G401.6 (cell line): Measurements from ENCODE around the gene HPCAL1.
"Not testable (repeated sequence)": the region's sequence is repeated elsewhere in the genome, so short reads cannot be mapped to it uniquely, and the experiment has no call there.

Source experiments
- FAIRE-seq: peaks from 2 replicates; lab custom pipeline; 2012; peaks lifted over from hg19 to GRCh38; lab: Jason Lieb, UNC

The HPCAL1 gene

DNA sequence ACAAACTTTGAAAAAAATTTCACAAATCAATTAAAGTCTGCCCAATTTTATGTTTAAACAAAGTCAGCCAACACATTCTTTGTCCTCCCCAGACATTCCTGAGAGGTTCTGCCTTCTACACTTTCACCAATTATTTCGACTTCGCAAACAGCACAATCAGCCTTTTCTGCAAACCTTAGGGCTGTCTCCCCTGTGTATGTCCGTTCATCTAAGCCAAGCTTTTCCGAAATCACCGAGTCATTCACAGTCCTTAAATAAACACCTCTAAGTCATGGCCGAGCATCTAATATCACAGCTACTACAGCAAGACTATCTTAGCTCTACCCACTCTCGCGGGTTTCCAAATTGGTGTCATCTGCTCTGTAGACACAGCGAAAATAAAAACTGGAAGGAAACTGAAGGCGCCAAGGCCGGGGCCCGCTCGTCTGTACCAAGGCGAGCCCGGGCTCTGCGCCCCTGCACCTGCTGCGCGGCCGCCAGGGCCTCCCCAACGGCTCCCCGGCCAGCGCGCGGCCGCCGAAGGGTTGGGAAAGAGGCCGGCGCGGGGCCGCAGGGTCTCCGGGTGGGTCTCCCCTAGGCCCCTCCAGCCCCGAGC, 144.7 kb downstream of the HPCAL1 start:
- FAIRE-seq = no peak

DNA sequence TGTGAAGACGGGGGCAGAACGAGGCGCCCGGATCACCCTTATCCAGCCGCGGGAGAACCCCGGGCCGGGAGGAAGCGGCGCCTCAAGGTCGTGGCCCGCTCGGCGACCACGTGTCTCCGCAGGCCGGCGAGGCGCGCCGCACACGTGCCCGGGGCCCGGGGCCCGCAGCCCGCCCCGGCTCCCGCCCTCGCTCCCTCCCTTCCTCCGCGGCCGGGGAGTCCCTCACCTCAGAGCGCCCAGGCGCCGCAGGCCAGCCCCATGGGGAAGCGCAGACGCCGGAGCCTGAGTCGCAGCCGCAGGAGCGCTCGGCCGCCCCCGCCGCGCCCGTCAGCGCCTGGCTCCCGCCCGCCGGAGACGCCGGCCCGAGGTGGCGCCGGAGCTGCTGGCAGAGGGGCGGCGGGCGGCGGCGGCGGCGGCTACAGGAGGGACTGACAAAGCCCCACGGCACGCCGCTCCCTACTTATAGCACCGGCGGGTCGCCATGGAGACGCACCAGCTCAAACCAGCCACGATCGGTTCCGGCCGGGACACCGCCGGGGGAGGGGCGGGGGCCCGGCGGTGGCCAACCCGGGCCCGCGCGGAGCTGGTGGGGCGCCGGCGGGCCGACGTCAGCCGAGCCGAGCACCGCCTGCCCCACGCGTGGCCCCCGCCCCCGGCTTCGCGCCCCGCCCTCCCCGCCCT, 145.3 kb downstream of the HPCAL1 start, which contains the start of gene ODC1:
Gene ODC1, minus strand, starts transcription at position 433 of the 681 bp plus-strand sequence. CDS start 3,295 bp downstream, outside the sequence.
- no peak for FAIRE-seq

DNA sequence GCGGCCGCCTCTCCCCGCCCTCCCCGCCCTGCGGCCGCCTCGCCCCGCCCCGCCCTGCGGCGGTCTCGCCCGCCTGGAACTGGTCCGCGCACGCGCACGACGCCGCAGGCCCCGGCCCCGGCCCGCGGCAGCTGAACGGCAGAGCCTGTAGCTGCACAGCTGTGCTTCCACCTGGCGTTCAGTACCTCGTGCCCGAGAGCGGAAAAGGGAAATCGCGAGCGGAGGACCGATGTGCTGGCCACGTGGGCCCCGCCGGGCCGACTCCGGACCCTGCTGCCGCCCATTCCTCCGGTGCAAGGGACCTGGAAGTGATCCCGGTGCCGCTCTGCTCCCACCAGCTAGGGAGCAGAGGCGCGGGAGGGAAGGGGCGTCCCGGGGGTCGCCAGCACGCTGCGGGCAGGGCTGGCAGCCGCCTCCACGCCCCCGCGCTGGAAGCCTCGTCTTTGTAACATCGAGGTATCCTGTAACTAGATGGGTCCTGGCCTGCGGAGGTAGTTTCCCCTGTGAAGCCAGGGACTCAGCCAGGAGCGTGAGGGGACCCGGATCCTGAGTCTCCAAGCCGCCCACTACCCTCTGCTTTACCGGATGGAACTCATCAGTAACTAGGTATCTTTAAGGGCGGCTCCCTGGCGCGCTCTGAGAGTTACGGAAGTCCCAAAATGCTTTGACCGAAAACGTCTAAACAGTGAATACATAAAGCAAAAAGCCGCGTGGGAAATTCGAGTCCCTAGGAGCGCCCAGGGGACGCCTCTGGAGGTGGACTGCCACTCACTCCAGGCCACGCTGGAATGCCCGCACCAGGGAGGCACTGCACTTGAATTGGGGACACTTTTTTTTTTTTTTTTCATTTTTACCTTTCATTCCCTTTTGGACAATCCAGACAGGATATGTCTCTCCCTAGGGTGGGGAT, 146.1 kb downstream of the HPCAL1 start:
- no peak for FAIRE-seq

DNA sequence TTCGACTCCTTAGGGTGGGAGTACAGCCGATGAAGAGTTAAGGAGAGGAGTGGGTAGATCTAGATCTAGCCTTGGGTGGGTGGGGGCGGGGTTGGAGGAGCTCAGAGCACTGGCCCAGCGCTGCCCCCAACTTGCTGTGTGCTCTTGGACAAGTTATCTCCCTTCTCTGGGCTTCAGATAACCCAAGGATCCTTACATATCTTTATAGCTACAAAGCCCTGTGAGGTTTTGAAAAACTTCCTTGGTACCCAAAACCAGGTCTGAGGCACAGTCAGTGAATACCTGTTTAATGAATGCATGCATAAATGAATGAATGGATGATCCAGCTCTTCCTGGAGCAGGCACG, 146.8 kb downstream of the HPCAL1 start:
- FAIRE-seq = no peak

DNA sequence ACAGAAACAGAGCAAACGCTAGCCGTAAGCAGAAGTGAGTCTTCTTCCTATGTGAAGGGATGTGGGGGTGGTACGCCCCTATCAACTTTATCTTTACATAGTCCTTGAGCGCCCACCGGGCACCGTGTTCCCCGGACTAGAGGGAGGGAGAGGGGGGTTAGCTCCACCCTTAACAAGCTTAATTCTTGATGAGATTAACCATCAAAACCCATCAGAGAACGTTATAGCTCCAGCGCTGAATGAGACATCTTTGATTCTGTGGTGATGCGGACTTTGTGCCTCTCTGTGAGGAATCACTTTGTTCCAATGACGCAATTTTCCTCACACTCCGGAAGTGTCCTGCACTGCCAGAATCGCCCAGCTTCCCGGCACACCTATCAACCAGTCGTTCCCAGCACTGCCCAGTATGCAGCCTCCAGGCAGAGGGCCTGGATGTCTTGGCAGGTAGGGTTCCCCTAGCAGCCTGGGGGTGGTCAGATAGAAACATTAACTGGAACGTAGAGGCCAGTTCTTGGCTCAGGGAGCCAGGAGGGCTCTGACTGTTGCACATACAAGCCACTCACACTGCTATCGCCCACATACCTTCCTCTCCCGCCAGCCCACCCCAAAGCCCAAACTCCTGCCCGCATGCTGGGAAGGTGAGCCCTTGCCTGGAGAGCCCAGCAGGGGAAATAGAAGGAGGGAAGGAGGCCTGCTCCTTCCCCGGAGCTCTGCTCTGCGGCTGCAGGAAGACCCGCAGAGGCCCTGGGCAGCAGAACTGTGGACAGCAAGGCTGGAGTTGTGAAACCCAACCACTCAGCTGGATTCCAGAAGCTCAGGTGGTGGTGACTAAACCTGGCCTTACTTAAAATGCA, 147.4 kb downstream of the HPCAL1 start:
- no peak for FAIRE-seq

DNA sequence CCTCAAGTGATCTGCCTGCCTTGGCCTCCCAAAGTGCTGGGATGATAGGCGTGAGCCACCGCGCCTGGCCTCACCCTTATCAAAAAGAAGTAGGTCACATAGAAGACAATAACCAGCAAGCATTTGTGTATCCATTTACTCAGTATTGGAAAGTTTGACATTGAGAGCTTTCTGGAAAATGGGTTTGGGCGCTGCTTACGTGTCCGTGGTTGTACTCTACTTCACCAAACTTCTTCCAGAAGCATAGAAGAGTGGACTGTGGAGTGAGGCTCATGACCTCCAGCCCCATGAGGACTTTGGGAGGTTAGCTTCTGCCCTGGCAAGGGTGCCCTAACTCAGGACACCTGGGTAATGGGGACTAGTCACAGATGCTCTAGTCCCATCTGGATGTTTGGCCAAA, 149.1 kb downstream of the HPCAL1 start:
- FAIRE-seq = no peak

DNA sequence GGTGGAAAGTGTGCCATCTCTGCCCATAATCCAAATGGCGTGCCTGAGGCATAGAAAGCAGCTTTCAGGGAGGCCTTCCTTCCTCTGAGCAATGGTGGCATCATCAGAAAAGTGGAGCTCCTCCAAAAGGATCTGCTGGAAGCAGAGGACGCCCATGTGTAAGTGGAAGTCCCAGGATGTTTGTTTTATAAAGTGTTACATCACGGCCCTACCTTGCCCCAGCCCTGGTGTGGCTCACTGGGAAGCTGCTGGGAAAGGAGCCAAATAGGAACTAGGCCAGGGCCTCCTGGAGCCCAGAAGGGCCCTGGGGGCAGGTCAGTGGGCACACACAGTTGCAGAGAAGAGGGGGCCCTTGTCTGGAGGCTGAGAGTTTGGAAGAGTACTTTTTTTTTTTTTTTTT, 149.6 kb downstream of the HPCAL1 start:
- FAIRE-seq = no peak

DNA sequence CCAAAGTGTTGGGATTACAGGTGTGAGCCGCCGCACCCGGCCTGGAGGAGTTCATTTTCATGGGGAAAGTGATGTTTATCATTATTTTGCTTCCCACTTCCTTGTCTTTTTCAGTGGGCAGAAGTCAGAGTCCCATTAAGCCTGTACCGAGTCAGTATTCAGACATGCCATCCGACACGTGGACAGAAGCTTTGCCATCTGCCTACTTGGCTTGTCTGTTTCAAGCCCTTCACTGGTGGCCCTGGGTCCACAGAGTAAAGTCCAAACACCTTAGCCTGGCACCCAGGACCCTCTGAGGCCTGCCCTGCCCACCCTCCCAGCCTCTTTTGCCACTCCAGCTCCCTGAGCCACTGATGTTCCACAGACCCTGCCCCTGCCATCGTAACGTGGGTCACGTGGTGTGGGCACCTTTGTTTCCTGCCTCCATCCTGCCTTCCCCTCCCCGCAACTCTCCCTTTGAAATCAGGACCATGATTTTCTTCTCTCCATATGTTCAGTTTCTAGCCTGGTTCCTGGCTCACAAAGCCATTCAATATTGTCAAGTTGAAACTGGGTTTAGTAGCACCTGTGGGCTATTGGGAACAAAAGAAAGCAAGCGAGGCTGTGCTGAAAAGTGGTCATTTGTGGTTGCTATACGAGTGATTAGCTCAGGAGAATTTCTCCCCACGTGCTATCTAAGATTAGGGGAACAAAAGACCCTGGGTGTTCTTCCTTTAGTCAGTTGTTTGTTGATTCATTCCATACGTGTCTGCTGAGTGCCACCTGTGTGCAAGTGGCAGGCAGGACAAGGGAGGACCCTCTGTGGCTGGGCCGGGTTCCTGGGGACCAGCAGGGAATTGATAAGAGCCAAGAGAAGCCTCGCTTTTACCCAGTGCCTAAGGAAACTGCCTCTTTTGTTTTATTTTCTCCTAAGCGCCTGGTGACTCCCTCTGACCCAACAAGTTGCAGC, 150.5 kb downstream of the HPCAL1 start:
- FAIRE-seq = no peak

DNA sequence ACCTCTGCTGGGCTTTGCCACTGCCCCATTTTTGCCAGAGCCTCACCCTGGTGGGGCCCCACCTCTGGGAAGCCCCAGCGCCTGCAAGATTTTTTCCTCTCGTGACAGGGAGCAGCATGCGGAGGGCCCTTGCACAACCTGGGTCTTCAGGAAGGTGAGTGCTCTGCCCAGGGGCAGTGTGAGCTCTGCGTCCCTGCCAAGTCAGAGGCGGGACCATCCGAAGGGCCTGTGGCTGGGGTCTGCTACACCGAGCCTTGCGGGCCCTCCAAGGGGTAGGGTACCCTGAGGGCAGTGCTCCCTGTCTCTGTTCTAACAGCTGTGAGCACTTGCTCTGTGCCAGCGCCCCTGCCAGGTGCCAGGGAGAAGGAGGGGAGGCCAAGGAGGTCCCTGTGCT, 151.2 kb downstream of the HPCAL1 start:
- FAIRE-seq = no peak

DNA sequence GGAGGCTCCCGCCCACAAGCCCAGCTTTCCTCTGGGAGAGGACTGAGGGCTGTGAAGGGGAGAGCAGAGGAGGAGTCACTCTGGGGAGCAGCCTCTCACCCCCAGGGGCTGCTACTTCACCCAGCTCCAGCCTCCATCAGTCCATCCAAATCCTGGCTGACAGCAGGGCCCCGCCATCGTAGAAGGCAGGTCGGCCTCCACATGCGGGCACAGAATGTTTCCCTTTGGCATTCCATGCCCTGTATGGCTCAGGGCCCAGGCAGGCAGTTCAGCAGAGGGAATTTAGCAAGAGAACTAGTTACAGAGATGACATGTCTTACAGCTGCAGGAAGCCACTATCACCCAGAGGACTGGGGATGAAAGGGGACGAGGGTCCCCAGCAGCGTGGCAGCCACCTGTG, 151.8 kb downstream of the HPCAL1 start:
- no peak for FAIRE-seq

DNA sequence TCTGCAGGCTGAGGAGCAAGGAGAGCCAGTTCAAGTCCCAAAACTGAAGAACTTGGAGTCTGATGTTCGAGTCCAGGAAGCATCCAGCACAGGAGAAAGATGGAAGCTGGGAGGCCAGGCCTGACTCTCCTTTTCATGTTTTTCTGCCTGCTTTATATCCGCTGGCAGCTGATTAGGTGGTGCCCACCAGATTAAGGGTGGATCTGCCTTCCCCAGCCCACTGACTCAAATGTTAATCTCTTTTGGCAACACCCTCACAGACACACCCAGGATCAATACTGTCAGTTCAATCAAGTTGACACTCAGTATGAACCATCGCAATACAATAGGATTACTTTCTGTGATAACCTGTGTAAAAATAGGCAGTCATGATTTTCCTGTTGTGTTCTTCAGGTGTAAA, 154.5 kb downstream of the HPCAL1 start:
- FAIRE-seq = not testable (repeated sequence)

DNA sequence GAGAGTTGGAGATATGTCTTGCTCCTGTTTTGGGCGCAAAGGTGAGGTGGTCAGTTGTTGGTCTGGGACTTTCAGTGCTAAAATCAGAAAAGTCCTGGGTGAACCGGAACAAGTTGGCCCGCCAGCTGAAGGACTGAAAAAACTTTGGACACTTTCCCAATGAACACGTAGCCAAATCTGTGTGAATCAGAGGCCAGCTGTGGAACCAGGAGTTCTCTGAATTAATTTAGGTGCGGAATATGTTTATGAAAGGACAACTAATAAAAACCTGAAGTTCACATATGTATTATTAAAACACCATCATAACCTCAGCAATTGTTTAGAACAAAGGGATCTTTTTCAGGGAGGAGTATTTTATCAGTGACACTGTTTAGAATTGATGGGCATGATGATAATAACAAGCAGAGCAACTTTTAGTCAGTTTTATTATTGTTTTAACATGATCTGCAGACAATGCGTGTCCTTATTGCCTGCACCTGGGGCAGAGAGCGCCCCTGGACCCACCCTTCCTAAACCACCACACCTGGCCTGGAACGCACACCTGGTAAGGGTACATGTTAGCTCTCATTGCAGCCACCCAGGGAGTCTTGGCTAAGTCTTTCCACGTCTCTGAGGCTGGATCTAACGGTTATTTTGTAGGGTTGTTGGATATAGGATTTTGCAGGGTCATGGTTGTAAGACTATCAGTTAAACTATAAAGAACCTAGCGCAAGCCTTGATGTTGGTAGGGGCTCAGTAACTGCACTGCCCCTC, 155.3 kb downstream of the HPCAL1 start:
- no peak for FAIRE-seq

DNA sequence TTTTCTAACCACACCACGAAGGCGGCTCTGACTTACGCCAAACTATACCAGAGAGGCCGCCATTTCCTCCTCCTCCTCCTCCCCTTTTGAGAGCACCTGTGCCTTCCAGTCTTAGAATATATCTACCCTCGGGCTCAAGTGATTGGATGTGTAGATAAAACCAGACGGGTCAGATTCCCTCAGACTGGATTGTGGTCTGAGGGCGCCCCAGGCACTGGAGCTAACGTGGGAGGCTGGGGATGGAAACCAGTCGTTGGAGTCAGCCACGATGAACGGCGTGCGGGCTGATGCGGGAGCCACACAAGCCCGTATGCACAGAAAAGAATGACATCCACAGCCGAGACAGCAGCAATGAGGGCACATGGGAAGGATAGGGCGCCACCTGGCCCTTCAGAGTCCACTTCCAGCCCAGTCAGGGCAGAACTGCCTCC, 157.7 kb downstream of the HPCAL1 start:
- FAIRE-seq = no peak

DNA sequence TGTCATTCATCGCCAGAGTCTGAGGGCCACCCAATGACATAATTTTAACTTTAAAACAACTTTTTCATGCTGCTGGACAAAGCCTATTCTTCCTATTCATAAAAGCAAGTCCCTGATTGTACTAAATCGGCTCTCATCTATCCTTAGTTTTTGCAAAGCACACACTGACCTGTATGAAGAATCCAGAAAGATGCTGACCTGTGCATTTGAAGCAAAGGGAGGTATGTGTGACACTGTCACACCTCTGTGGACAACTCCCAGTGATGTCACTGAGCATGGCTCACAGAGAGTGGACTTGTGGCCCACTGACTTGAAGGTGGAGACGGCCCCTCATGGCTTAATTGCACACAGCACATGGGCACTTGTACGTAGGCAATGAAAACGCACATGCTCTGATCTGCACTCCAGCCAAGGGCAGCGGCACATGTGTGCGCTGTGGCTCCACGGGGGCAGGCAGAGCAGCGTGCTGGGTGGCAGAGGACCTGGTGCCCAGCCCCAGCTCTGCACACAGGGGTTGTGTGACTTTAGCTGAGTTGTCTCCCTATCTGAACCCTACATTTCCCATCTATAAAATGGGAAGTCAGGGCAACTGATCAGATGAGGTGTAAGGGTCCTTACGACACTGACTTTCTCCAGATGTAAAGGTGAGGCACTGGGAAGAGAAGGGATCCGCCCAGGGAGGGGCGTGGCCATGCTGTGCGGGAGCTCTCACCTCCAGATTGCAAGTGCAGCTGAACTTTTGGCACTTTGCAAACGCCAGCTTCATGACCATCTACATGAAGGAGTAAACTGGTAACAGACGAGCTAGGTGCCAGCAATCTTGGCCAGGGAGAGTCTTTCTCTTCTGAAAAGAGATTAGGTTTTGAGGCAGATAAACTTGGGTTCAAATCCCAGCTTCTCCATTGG, 159.7 kb downstream of the HPCAL1 start:
- FAIRE-seq = no peak

DNA sequence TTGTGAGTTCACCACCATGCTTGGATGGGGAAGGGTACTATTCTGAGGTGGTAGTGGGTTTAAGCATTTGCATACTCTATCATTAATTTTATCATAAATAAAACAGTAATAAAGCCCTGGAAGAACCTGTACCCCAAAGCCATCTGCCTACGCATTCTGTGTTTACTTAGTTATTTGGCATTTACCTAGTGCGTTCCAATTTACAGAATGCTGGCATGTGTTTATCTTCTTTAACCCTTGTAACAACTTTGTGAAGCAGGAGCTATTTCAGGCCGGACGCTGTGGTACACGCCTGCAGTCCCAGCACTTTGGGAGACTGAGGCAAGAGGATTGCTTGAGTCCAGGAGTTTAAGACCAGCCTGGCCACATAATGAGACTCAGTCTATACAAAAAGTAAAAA, 163.2 kb downstream of the HPCAL1 start:
- FAIRE-seq = no peak

DNA sequence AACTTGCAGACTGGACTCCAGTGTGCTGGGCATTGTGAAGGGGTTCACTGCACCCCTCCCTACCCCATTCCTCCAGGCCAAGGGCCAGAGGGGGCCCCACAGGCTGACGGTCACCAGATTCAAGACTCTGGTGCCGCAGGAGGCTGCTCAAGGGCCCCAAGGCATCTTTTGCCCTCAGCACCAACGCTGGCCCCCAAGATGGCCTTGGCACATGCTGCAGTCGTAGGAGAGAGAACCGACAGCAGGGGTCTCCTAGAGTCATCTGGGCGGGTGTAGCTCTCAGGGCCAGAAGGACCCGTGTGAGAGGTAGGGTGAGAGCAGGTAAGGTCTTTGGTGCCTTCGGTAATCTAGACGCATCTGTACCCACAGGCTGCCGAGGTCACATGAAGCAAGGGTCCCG, 164.1 kb downstream of the HPCAL1 start:
- FAIRE-seq = no peak

DNA sequence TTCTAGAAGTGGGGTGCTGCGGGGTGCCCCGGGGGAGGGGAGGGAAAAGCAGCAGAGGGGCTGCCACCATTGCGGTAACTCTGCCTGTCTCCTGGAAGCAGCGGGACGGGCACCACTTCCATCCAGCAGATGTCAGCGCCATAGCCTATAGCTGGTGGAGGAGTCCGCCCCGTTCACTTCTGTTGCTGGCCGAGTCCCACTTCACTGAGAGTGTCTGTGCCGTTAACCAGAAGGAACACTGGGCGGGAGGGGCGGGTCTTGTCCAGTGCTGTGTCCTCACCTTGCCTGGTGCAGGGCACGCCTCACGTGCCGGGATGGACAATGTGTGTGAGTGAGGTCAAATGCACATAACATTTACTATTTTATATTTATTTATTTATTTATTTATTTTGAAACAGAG, 164.7 kb downstream of the HPCAL1 start:
- FAIRE-seq = no peak

DNA sequence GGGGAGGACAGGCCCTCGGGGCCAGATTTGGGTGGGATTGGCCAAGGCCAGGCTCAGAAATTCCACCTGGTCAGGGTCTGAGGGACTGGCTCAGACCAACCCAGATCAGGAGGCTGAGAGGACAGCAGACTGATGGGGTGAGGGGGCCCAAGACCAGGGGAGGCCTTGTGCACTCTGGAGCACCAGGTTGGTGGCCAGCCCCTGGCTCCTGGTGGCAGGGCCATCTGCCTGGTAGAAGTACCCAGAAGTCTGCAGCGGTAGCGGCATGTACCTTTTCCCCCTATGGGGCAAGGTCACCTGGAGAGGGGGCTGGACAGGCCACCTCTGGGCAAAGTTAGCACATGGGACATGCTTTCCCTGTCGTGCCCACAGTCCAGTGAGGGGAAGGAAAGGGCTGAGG, 166.6 kb downstream of the HPCAL1 start:
- no peak for FAIRE-seq

DNA sequence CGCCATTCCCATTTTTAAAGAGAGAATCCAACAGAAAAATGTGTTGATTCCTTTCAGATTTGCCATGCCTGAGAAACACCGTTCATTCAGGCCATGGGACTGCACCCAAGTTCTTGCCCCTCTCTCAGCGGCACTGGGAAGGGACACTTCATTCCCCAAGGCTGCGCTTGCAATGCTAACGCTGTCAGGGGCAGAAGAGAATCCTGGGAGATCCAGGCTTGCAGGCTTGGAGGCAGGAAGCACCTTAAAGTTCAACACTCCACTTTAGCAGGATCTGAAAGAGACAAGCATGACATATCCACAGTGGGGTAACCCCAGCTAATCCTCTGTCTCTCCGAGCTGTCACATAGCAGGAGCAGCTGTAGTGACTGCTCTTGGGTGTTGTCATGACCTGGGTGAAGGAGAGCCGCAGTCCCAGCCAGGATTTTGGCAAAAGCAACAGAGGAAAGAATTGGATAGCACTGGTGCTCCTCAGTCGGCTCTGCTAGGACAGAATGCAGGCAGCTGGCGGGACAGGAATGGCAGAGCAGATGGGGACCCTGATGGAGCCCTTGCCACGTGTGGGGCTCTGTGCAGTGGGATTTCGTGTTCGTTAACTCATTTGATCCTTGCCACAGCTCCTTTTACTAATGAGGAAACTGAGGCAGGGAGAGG, 167.4 kb downstream of the HPCAL1 start:
- FAIRE-seq = no peak
